GM21723 (cell line): Measurements from ENCODE around the gene ARHGEF10L.

Source experiments
- ATAC-seq: cut with Tn5 transposase; IDR thresholded peaks from one replicate; pipeline ENCODE4 v1.9.1; 2021; ENCODE audit warnings: mild to moderate bottlenecking, moderate library complexity; ENCODE audit not compliant: unreplicated experiment

The ARHGEF10L gene

DNA sequence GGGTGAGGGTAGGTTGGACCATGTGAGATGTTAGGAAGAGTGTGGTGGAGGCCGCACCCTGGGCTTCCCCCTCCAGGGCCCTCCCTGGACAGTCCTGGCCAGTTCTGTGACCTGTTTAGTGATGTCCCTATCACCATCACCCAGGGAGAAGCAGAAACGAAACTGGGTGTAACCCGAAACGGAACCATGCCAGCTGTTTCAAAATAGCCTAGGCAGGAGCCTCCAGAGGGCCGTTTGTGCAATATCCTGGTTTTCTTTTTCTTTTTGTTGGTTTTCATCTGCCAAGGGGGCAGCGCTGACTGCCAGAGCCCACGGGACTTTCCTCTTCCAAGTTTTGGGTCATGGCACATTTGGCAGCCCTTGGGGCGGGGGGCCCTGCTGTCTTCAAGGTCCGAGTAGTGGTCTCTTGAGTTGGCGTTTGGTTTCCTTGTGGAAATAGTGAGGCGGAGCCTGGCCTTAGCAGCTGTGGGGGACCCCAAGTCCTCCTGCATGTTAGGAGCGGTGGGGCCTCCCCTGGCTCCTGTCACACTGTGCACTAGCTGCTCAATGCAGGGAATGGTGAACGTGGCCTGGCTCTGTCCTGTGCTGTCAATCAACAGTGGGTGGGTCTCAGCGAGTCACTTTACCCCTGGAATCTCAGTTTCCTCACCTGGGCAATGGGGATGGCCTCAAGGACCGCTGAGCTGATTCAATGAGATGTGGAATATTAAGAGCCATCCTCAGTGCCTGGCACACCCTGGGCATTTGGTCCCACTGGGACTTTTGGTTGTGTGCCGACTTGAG, 90.7 kb downstream of the ARHGEF10L start:
- no peak for ATAC-seq

DNA sequence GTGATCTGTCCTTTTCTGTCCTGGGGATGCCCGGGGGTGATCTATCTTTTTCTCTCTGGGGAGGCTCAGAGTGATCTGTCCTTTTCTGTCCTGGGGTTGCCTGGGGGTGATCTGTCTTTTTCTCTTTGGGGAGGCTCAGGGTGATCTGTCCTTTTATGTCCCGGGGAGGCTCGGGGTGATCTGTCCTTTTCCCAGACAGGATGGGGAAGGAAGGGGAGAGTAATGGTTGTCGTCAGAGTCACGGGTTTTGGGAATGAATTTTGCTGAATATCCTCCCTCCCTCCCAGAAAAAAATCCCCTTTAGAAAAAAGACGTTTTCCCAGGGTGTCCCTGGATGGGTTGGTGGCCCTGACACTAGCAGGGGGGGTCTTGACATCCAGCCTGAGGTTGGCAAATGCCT, 91.5 kb downstream of the ARHGEF10L start:
- ATAC-seq = no peak

DNA sequence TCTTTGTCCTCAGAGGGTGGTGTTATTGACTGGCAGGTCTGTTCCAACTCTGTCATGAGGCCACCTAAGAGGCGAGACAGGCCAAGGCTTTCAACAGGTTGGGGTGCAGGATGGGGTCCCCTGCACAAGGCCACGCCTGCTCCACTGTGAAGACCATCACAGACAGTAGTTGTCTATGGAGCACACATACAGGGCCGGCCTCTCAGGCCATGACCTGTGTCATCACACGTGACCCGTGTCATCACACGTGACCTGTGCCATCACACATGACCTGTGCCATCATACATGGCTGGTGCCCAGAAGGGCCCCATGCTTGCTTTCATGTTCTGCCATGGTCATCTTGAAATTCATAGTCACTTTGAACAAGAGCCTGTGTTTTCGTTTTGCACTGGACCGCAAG, 91.9 kb downstream of the ARHGEF10L start:
- ATAC-seq = no peak

DNA sequence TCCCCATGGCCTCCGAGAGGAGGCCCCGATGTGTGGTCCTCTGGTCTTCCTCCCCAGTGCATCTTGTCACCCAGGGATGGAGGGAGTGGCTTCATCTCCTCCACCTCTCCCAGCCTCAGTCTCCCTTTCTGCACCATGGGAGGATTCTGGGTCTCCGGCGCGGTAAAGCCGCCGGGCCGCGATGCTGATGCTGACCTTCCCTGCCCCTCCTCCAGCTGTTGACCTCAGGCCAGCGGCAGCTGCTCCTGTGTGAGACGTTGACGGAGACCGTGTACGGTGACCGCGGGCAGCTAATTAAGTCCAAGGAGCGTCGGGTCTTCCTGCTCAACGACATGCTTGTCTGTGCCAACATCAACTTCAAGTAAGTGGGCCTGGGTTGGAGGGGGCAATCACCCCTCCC, 92.6 kb downstream of the ARHGEF10L start:
- ATAC-seq = no peak

DNA sequence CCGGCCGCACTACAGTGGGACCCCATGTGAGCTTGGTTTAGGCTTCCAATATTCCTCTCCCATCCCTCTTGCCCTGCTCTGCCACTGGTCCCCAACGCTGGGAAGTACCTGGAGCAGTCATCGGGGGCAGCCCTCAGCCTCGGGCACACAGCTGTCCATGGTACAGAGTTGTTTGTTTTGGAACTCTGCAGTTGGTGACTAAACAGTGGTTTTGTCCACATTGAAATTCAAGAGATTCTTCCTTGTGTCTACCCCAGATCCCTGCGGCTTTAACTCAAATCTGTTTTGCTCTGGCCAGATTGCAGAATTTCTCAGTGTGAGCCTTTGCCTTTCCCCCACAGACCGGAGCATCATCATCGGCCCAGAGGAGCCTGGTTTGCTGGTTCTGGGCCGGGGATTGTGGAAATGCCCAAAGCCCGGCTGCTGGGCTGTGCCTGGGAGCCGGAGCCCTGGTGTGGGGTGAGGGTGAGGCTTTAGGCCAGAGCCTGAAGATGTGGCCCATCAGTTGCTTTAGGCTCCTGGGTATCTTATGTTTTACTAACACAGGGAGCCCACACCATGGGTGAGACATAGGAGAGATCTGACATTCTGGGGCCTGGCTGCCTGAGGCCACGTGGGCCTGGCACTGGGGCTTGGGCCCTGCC, 93.2 kb downstream of the ARHGEF10L start:
- ATAC-seq = no peak

DNA sequence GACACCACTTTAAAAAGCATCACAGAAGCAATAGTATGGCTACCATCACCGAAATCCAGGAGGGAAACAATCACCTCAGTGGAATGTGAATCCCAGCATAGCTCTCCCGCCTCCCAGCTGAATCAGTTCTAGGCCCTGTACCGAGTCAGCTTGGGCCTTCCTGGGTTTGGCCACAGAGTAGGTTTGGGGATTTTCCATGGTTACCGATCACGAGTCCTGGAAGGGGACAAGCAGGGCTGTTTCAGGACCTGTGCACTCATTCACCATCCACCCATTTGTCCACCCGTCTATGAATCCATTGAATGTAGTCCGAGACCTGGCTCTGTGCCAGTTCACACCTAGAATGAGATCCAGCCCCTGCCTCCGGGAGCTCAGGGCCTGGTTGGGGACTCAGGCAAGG, 94.2 kb downstream of the ARHGEF10L start:
- no peak for ATAC-seq

DNA sequence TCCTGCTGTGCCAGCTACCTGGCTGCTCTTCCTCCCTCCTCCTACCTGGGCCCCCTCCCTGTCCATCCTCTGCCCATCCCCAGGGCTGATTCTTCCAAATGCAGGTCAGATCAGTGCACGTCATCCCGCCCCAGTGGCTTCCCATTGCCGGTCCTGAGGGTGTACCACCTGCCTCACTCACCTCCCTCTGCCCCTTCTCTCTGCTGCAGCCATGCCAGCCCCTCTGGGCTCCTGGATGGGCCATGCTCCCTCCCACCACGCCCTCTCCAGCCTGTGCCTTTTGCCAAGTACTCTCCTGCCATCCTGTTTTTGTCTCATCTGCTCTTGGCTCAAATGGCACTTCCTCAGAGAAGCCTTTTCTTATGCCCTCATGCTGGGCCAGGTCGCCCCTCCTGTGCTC, 95.8 kb downstream of the ARHGEF10L start:
- no peak for ATAC-seq

DNA sequence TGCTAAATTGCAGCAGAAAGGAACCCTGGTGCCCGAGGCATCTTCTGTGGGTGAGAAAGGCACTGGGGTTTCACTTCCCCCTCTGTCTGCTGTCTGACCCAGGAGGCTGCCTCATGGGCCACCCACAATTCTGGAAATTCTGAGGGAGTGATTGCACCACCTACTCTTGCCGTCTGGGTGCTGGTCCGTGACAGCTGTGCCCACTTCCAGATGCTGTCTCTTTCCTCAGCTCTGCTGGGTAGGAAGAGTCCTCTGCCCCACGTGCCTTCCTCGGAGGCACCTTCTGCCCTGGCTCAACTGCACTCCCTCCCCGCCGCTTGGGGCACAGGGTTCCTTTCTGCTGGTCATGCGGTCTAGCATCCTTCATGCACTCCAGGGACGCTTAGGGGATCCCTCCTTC, 96.3 kb downstream of the ARHGEF10L start:
- ATAC-seq = no peak

DNA sequence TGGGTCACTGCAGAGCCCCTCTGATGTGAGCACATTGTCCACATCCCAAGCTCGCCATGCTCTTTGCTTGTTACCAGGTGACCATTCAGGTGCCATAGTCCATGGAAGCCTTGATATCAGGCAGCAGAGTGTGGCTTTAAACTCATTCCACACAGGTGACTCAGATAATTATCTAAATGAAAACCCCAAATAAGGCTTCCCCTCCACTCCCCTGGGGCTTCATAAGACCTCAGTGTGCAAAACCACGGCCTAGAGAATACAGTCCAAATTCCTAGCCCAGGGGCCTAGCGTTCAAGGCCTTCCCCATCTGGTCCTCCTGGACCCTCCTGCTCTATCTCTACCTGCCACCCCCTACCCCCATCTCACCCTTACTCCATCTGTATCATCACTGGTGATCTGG, 97.1 kb downstream of the ARHGEF10L start:
- ATAC-seq = no peak

DNA sequence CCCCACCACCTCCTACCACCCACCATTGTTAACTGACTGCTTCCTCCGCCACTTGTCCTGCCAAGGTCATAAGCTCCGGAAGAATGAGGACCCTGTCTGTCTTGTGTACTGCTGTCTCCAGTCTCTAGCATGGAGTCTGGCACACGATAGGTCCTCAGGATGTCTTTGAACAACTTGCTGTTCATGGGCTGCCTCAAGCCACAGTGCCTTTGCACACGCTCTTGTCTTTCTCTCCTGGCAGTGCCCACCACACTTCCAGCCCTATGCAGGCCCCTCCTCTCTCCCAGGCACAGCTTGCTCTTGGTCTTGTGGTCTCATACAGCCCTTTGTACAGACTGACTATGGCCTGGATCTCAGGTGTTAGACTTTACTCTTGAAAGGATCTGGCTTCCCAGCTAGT, 97.6 kb downstream of the ARHGEF10L start:
- no peak for ATAC-seq

DNA sequence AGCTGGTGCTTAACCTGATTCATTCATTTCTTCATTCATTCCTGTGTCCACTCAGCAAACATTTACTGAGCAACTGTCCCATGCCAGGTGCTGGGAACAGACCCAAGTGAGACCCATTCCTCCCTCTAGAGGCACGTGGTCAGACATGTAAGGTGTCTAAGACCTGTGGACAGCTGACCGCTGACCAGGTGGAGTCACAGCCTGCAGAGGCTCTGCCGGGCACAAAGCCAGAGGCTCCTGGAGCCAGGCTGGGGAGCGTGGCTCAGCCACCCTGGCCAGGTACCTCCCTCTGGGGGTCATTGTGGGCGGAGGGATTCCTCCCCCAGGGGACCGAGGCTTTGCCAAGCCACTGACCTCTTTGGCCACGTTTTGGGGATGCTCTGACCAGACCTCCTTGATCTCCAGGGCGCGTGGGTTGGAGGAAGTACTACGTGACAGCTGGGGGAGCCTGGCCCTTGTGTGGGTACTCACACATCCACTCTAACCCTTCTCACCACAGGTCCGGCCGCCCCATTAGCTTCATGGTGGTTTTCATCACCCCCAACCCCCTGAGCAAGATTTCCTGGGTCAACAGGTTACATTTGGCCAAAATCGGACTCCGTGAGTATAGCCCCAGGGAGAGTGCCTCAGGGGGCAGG, 100.3 kb downstream of the ARHGEF10L start:
- no peak for ATAC-seq

DNA sequence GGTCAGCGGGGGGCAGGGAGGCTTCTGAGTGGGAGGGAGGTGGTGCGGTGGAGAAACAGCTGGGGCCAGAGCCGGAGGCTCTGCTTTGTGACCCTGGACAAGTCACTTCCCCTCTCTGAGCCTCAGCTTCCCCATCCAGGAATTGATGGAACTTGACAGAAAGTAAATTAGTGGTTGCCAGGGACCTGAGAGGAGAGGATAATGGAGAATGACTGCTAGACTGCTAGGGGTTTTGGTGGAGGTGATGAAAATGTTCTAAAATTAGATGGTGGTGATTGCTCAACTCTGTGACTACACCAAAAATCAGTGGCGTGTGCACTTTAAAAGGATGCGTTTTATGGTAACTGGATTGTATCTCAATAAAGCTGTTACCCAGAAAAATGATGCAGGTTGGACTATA, 100.9 kb downstream of the ARHGEF10L start:
- no peak for ATAC-seq

DNA sequence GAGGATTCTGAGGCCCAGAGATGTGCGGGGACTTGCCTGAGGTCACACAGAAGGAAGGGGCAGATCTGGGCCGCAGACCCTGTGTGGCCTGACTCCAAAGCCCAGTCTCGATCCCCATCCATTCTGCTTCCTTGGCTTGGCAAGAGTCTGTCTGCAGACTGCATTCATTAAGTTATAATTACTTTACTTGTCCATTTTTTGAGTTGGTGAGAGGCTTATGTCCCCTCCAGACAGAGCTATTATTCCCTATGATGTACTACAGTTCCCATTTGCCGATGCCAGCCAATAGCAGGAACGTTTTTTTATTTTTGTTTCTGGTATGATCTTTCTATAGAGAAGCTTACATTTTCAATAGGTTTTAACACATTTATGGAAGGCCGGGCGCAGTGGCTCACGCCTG, 101.5 kb downstream of the ARHGEF10L start:
- no peak for ATAC-seq

DNA sequence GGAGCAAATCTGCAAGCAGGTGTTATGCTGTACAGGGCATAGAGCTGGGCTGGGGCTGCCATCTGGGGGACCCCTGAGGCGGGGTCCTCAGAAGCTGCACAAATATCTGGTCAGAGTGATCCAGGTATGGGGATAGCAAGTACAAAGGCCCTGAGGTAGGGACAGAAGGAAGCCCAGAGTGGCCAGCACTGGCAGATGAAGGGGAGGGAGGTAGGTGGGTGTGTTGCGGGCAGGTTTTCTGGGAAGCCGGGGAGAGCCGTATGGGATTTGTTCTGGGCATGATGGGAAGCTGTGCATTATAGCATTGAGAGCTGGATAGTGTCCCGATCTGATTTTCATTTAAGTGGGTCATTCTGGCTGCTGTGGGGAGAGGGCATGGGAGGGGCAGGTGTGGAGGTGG, 102.7 kb downstream of the ARHGEF10L start:
- ATAC-seq = no peak

DNA sequence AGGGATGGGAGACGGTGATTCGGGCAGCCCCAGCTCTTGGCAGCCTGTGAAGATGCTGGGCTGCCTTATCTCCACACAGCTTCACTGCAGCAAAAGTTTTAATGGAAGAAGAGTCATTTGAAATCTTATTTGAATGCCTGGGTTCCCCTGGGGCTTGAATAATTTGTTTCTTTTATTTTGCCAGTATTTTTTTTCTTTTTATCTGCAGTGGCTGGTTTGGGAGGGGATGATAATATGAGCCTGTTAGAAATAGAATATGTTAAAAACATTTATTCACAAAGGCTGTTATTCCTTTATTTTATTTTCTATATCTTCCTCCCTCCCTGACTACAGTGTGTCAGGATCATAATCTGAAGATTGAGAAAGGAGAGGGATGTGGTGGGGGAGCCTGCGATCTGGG, 103.4 kb downstream of the ARHGEF10L start:
- no peak for ATAC-seq

DNA sequence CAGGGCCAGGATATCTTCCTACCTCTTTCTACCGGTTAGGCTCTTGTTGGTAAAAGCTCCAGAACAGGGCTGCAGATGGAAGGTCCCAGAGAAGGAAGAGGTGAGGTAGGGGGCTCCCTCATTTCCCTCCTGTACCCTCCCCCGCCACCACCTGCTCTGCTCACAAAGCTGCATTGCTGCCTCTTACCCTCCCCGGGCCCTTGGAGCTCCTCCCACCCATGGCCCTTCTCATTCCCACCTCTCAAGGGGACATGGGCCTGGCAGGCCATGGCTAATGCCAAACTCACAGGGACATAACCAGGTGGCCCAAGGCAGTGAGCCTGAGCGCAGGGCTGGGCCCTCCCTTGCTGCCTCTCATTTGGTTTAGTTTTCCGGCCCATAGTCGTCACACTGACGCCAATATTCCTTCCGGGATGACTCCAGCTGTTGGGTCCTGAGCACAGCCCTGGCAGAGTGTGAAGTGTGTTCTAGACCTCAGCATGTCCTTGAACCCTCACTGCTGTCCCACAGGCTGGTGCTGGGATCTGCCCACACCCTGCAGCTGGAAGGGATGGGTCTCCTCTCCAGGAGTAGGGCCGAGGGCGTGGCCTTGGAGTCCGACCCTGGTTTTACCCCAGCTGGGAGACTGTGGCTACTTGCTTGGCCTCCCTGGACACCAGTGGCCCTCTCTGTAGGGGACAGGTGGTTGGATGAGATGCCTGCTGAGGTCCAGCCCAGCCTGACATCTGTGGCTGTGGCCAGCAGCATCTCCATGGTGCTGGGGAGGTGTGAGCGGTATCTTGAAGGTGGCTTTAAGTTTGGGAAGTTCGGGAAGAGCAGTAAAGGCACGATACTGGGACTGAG, 104.6 kb downstream of the ARHGEF10L start:
- no peak for ATAC-seq

DNA sequence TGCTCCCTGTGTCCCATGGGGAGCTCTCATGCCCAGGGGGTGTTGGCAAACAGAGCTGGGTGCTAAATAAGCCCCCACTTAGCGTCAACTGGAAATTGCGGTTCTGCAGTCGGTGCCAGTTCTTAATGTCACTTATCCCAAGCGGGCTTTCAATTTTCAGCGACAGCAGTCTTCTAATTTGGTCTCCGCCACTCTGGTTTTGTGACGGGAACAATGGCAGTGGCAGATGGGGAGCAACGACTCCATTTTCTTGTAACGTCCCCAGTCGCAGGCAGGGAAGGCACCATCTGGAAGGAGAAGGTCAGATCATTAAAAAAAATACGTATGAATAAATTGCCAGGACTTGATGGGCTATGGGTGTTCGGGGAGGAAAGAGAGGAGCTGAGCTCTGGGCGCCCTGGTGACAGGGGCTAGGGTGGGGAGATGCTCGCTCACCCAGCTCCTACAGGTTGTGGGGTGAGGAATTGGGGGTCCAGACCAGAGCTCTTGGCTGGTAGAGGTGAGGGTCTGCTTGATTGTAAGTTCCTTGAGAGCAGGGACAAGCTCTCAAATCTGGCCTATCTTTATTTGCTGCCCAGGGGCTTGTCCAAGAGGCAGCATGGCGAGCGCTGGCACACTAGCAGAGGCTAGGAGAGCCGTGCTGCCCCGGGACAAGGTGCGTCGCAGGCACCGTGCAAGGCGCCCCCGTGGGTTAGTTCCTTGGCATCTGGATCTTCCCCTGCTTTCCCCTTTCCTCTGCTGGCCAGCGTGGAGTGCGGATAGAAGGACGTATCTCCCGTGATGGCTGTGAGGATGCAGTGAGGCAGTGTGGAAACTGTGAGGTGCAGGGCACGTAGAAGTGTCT, 105.8 kb downstream of the ARHGEF10L start:
- ATAC-seq = no peak

DNA sequence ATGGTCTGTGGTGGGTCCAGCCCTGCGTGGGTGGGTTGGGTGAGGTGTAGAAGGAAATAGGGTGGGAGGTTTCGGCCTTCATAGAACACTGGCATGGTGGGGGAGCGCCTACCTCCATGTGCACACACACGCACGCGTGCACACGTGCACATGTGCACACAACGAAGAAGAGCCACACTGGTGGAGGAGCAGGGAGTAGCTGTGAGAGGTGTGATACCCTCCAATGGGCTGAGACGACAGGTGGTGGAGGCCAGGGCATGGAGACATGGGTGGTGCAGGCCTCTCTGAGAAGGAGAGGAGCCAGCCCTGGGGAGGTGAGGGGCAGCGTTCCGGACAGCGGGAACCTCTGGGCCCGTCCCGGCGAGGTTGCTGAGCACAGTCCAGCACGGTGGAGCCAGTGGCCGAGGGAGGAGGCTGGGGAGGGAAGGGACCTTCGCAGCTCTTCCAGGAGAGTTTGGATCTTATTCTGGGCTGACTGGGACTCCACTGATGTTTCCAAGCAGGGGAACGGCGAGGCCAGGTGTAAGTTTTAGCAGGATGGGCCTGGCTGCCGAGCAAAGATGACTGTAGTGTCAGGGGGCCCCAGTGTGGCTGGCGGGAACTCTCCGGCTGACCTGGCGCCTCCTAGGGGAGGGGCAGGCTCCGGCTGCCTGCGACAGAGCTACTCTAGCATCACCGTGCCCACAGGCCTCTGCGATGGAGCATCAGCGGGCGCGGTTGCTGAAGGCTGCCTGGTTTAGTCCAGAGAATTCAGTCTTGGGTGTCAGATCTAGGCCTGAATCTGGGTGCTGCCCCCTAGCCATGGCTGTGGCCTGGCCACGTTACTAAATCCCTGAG, 107.2 kb downstream of the ARHGEF10L start:
- ATAC-seq = no peak

DNA sequence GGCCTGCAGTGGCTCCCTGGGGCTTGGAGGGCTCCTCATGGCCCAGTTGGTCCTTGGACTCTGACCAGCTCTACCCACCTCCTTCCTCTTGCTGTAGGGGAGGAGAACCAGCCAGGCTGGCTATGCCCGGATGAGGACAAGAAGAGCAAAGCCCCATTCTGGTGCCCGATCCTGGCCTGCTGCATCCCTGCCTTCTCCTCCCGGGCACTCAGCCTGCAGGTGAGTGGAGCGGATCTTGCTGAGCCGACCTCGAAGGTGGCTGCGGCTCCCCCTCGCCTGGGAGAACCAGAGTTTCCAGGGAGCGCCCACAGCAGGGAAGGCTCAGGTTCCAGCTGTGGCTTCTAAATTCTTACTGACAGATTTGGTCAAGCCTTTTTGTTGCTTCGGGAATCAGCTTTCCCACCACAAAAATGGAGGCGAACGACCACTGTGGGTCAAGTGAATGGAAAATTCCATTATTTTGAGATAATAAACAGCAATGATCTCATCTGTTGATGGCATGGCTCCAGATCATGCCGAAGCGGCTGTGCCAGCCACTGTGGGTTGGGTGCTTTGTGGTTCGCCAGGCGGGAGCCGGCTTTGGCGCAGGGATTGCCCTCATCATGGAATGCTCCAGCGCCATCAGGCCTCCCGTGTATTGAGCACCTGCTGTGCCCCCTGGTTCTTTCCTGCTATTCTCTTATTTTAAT, 109.1 kb downstream of the ARHGEF10L start:
- no peak for ATAC-seq
